Upper lobe of right lung (tissue), 1 donor: ENCODE data around the gene DLG3. TPM values are rescaled to one million over a fixed set of nuclear protein-coding genes. Genes with fewer than 3 reads are reported as not detected.

Source experiments
- ATAC-seq: fragments of 200-7000 bp; cut with Tn5 transposase; one replicate; pipeline ENCODE4 v1.9.1; 2020; ENCODE audit warnings: mild to moderate bottlenecking, moderate library complexity
- DNase-seq: peaks from one replicate; pipeline ENCODE4 v3.0.0-alpha.2; 2020
- H3K27ac ChIP-seq: fragments of 200-600 bp; one replicate; pipeline ENCODE4 v1.8.0; 2022
- H3K27me3 ChIP-seq: fragments of 200-600 bp; one replicate; pipeline ENCODE4 v1.8.0; 2022; ENCODE audit warnings: mild to moderate bottlenecking
- H3K36me3 ChIP-seq: fragments of 200-600 bp; one replicate; pipeline ENCODE4 v1.8.0; 2022
- H3K4me1 ChIP-seq: fragments of 200-600 bp; one replicate; pipeline ENCODE4 v1.8.0; 2022
- H3K4me3 ChIP-seq: fragments of 200-600 bp; one replicate; pipeline ENCODE4 v1.8.0; 2022; ENCODE audit warnings: mild to moderate bottlenecking
- H3K9me3 ChIP-seq: fragments of 200-600 bp; one replicate; pipeline ENCODE4 v1.8.0; 2022
- CTCF ChIP-seq: fragments of 200-600 bp; IDR thresholded peaks from one replicate; pipeline ENCODE4 v1.8.0; 2022; ENCODE audit warnings: antibody characterized with exemption
- intact Hi-C: fragments of 100-400 bp; cut with DNase I; formaldehyde crosslinking; loops from one replicate; pipeline ENCODE4 v1.11.0; 2022
- total RNA-seq: library from RNA; stranded (reverse); fragmentation: NEBNext Ultra II Directional; extraction: Animal tissue kit (Norgen Biotek cat#: 25700); gene quantifications from one replicate; pipeline ENCODE4 v1.2.1, GENCODE V29; 2021
- donor health status: DM: no; HTN: yes; CAD: no; lungs with severe emphysema.

The DLG3 gene
- total RNA-seq, 1 donor from 2014 or later = 24.4 TPM

GRCh38 chrX:70411475-70411874 is 33.2 kb upstream of the DLG3 start:
- no peak for TF ChIP-seq CTCF
- H3K27ac ChIP-seq = no peak overlapping the region
- H3K9me3 ChIP-seq = no peaks in the 10 kb centered on the region
- ATAC-seq (no peak), DNase-seq (no peak)
- H3K36me3 ChIP-seq = no peaks in the 10 kb centered on the region
- H3K27me3 ChIP-seq = no peaks in the 10 kb centered on the region
- no peaks in the 10 kb centered on the region for H3K4me1 ChIP-seq
- no peak overlapping the region for H3K4me3 ChIP-seq
- intact Hi-C loops = no loop called here

GRCh38 chrX:70421618-70422017 is 23.0 kb upstream of the DLG3 start:
- H3K4me1 ChIP-seq = no peaks in the 10 kb centered on the region
- H3K4me3 ChIP-seq = no peak overlapping the region
- DNase-seq (no peak), ATAC-seq (no peak)
- TF ChIP-seq CTCF = no peak
- H3K9me3 ChIP-seq = no peaks in the 10 kb centered on the region
- intact Hi-C loops = no loop called here
- no peaks in the 10 kb centered on the region for H3K36me3 ChIP-seq
- H3K27me3 ChIP-seq = no peaks in the 10 kb centered on the region
- no peak overlapping the region for H3K27ac ChIP-seq

- peak; percentile 36 for ATAC-seq
- intact Hi-C loops = no loop called here
- TF ChIP-seq CTCF = no peak
- H3K4me3 ChIP-seq = no peak within 1 kb of the TSS
- no peaks in the 10 kb centered on the region for H3K9me3 ChIP-seq
- DNase-seq = no peak
- H3K36me3 ChIP-seq = no peaks in the 10 kb centered on the region
- H3K4me1 ChIP-seq = no peaks in the 10 kb centered on the region
- H3K27ac ChIP-seq = no peak within 1 kb of the TSS
- H3K27me3 ChIP-seq = no peaks in the 10 kb centered on the region
Observed at GRCh38 chrX:70422851-70423341, 21.7 kb upstream of the DLG3 start, which contains the start of gene GDPD2. GDPD2 (plus strand) TSS chrX:70423314; CDS start chrX:70424985, 1,671 bp downstream.

- Histone ChIP-seq H3K27ac (no peak overlapping the region), H3K9me3 (no peaks in the 10 kb centered on the region), H3K4me1 (no peaks in the 10 kb centered on the region), H3K4me3 (no peak overlapping the region), H3K27me3 (no peaks in the 10 kb centered on the region), H3K36me3 (no peaks in the 10 kb centered on the region)
- intact Hi-C loops = no loop called here
- no peak for TF ChIP-seq CTCF
- ATAC-seq (no peak), DNase-seq (no peak)
Observed at GRCh38 chrX:70423936-70424675, 20.5 kb upstream of the DLG3 start.

GRCh38 chrX:70424801-70425200 is 19.8 kb upstream of the DLG3 start:
- DNase-seq = no peak

More at GRCh38 chrX:70424801-70425200, 19.8 kb upstream of the DLG3 start:
- no peaks in the 10 kb centered on the region for H3K4me1 ChIP-seq
- H3K4me3 ChIP-seq = no peak overlapping the region
- no peak for TF ChIP-seq CTCF
- H3K9me3 ChIP-seq = no peaks in the 10 kb centered on the region
- no peaks in the 10 kb centered on the region for H3K36me3 ChIP-seq
- H3K27ac ChIP-seq = no peak overlapping the region
- intact Hi-C loops = no loop called here
- no peaks in the 10 kb centered on the region for H3K27me3 ChIP-seq
- no peak for ATAC-seq
